Islet of Langerhans (tissue), 1 donor: ENCODE results near the gene CCL26.
"Not testable (repeated sequence)": the region's sequence is repeated elsewhere in the genome, so short reads cannot be mapped to it uniquely, and the experiment has no call there.

ENCODE experiments used
- FAIRE-seq: peaks from one replicate; lab custom pipeline; 2011; peaks lifted over from hg19 to GRCh38; lab: Jason Lieb, UNC

Gene CCL26

DNA sequence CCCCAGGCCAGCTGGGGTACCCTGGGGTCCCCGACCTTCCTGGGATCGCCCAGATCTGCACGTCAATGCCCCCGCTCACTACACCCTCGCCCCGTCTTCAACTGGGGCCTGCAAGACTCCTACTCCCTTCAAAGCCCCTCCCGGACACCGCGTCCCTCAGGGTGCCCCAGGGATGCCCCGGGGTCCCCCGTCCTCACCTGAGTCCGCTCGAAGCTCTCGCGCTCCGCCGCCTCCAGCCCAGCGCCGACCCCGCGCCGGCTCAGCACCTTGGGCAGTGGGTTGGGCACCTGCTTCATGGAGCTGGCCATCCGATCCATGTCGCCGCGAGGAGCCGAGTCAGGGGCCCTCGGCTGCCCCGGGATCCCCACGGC, 33.4 kb downstream of the CCL26 start, which contains the start of gene HIP1:
TSS of gene HIP1 (minus strand) at position 338 of the 371 bp plus-strand sequence. CDS start at position 317, 21 bp downstream.
- no peak for FAIRE-seq

DNA sequence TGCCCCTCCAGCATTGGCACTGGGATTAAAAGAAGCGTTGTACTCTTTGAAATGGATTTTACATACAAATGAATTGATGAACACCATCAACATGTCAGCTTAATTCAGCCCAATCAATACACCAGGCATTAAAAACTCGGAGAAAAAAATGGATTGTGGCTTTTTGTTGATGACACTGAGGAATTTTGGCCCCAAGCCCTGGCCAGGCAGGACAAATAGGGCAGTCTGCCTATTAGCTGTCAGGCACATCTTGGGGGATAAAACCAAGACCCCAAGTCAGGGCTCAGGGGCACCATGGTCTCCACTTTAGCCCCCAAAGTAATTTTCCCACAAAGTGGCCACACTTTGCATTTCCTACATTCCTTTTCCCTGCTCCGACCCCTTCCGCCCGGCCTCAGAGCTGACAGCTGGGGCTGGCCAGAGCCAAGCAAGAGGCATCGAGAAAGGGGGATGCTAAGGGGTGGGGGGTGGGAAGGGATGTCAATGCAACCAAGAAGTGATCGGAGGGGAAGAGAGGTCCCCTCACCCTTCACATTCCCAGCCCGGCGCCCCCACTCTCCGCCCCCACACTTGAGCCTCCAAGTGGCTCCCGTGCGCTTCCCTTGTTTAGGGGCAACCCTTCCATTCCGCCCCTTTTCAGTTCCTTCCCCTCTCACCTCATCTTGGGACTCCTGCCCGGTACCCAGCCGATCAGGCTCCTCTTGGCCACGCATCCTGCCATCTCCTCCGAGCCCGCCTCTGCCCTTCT, 34.0 kb downstream of the CCL26 start:
- no peak for FAIRE-seq

GRCh38 chr7:75735581-75736350, 36.2 kb downstream of the CCL26 start:
- no peak for FAIRE-seq

DNA sequence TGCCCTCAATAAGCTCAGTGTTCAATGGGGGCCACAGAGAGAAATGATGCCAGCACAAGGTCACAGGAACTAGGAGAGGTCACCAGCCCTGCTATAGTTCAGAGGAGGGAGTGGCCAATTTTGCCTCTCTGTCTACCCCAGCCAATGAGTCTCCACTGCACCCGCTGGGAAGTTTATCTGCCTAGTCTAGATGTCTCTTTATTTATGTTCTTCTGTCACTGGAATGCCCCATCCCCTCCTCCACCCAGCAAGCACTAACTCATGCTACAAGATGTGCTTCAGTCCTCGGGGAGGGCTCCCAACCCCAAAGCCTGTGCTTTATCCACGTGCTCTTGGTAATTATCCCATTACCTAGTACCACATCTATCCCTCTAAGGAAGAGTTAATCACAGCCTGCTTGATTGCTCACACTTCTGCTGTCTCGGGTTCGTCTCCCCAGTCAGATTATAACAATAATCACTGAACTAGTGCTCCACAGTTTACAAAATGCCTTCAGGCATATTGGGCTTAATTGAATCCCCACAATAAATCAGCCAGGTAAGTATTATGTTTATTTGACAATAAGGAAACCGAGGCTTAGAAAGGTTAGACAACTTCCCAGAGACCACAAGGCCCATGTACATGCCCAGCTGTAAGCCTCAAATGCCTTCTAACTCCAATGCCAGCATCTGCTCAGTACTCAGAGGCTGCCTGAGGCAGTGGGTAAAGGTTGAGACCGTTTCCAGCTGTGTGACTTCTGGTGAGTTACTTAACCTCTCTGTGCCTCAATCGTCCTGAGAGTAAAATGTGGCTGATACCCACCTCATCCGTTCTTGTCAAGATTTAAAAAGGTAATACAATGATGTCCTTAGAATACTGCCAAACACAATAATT, 37.2 kb downstream of the CCL26 start:
- FAIRE-seq: no peak

GRCh38 chr7:75732764-75733630, 39.0 kb downstream of the CCL26 start:
- FAIRE-seq: no peak

DNA sequence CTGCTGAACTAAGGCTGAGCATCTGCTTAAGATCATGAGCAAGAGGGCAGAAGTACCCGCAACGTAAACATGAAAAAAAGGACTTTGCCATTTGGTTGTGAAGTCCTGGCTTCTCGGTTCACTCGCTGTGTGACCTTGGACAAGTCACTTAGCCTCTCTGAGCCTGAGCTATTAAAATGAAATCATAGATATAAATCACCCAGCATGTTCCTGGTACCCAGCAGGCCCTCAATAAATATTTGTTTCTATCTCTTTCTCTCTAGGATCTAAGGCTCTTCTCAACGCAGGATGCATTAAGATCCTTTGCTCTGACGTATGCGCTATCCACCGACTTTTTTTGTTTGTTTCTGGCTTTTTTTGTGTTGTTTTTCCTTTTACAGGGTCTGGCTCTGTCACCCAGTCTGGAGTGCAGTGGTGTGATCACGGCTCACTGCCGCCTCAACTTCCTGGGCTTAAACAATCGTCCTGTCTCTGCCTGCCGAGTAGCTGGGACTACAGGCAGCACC, 39.9 kb downstream of the CCL26 start:
- FAIRE-seq: no peak

GRCh38 chr7:75729851-75730274, 42.1 kb downstream of the CCL26 start:
- FAIRE-seq: no peak

GRCh38 chr7:75727881-75728593, 44.0 kb downstream of the CCL26 start:
- no peak for FAIRE-seq

DNA sequence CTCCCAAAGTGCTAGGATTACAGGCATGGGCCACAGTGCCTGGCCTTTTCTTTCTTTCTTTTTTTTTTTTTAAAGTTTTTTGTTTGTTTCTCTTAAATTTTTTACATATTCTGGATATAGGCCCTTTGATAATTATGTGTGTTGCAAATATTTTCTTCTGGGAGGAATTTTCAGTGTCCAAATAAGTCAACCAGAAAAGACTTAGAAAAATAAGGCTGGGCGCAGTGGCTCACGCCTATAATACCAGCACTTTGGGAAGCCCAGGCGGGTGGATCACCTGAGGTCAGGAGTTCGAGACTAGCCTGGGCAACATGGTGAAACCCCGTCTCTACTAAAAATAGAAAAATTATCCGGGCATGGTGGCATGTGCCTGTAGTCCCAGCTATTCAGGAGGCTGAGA, 44.7 kb downstream of the CCL26 start:
- FAIRE-seq: not testable (repeated sequence)

DNA sequence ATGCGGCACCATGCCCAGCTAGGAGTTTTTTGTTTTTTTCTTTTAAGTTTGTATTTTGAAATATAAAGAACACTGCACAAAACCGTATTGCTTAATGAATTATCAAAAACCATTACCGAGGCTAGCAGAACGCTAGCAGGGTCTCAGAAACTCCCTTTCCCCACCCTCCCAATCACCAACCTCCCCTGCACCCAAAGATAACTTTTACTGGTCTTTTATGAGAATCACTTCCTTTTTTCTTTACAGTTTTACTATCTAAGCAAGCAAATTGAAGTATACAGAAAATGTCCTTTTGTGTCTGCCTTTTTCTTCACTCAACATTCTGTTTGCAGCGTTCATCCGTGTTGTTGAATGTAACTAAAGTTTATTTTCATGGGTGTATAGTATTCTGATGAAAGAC, 46.7 kb downstream of the CCL26 start:
- no peak for FAIRE-seq

DNA sequence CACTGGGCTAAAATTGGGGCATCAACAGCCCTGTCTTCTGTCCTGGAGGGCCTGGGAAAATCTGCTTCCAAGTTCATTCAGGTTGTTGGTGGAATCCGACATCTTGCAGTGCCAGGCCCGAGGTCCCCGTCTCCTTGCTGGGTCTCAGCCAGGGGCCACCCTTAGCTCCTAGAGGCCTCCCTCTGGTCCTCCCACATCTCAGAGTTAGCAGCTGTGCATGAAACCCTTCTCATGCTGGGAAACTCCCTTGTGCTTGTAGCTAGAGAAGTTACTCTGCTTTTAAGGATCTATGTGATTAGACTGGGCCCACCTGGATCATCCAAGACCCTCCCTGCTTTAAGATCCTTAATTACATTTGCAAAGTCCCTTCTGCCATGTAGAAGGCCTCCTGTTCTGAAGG, 48.6 kb downstream of the CCL26 start:
- FAIRE-seq: no peak

- FAIRE-seq: no peak
Measured at GRCh38 chr7:75722373-75722772, 49.6 kb downstream of the CCL26 start.

GRCh38 chr7:75721922-75722321, 50.1 kb downstream of the CCL26 start:
- not testable (repeated sequence) for FAIRE-seq

- FAIRE-seq: no peak
Measured at GRCh38 chr7:75721426-75721825, 50.6 kb downstream of the CCL26 start.

DNA sequence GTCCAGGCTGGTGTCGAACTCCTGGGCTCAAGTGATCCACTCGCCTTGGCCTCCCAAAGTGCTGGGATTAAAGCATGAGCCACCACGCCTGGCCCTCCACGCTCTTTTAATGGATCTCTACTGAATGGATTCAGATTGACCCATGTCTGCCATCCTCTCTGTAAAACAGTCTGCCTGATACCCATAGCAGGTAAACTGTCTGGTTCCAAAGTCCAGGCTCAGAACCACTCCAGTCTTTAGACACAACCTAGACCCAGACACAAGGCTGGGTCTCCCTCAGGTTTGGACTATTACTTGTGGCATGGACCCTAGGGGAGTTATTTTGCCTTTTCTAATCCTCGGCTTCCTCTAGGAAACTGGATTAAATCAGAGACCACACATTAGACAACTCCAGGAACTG, 52.4 kb downstream of the CCL26 start:
- no peak for FAIRE-seq
